Endothelial cell of umbilical vein (primary cell): ENCODE data around the gene GNAQ. TPM values are rescaled to one million over a fixed set of nuclear protein-coding genes. Genes with fewer than 3 reads are reported as not detected.

Experiments used
- BruUV-seq: library from RNA; stranded (reverse); fragments of 400-500 nt; replicated peaks from 2 replicates; lab custom pipeline; 2021; lab: Mats Ljungman, UMichigan
- CTCF ChIA-PET: fragments of 300-600, 350-600 bp; sonication (Branson Sonifier 250); formaldehyde crosslinking; loops from one replicate; lab custom pipeline; 2021; ENCODE audit warnings: antibody characterized with exemption, inconsistent platforms; lab: Charles Lee
- POLR2A ChIA-PET: fragments of 300-600, 350-600 bp; sonication (Branson Sonifier 250); formaldehyde crosslinking; loops from one replicate; lab custom pipeline; 2021; ENCODE audit warnings: antibody characterized with exemption, inconsistent platforms; lab: Charles Lee
- DNase-seq: peaks from one replicate; pipeline ENCODE4 v3.0.0-alpha.2; 2011; ENCODE audit warnings: low read depth, low spot score
- FAIRE-seq: peaks from 2 replicates; lab custom pipeline; 2011; peaks lifted over from hg19 to GRCh38; lab: Jason Lieb, UNC
- H2AFZ ChIP-seq: 2 replicates; pipeline ENCODE4 v1.6.0; 2012; ENCODE audit warnings: low read depth, low read length, control low read depth, inconsistent platforms
- H3K27ac ChIP-seq: 2 replicates; pipeline ENCODE4 v1.5.1; 2011; ENCODE audit warnings: low read depth, mild to moderate bottlenecking, control low read depth, low read length, moderate library complexity; ENCODE audit not compliant: insufficient read depth
- H3K27me3 ChIP-seq, 2 experiments: 2 replicates each; pipeline versions ENCODE4 v1.6.0 to v1.6.1; 2011; ENCODE audit warnings: low read length in 2 of 2, mixed read lengths in 1 of 2; ENCODE audit not compliant: control insufficient read depth in 2 of 2, insufficient read depth in 2 of 2
- H3K36me3 ChIP-seq, 2 experiments: 2 replicates in 1 of 2; 3 replicates in 1 of 2; pipeline ENCODE4 v1.5.1; 2011; ENCODE audit warnings: low read length in 2 of 2, mild to moderate bottlenecking in 1 of 2, moderate library complexity in 1 of 2; ENCODE audit not compliant: control insufficient read depth in 2 of 2, insufficient read depth in 2 of 2; ENCODE audit errors: extremely low read depth in 1 of 2
- H3K4me1 ChIP-seq: 3 replicates; pipeline ENCODE4 v1.5.1; 2011; ENCODE audit warnings: mild to moderate bottlenecking, low read length; ENCODE audit not compliant: control insufficient read depth, insufficient read depth; ENCODE audit errors: extremely low read depth
- H3K4me2 ChIP-seq: 2 replicates; pipeline ENCODE4 v1.6.1; 2011; ENCODE audit warnings: low read length, control low read depth, mixed read lengths; ENCODE audit not compliant: insufficient read depth
- H3K4me3 ChIP-seq, 3 experiments: fragments of 200-600 bp in 1 of 3; sonication (generic), shearing (Covaris generic) in 1 of 3; replicated peaks in 1 of 3; 2 replicates each; pipeline ENCODE4 v1.5.1; 2011 to 2016; ENCODE audit warnings: control low read depth in 3 of 3, low read length in 3 of 3, mild to moderate bottlenecking in 2 of 3, inconsistent platforms in 1 of 3, low read depth in 1 of 3, moderate library complexity in 1 of 3; ENCODE audit not compliant: insufficient read depth in 1 of 3
- H3K79me2 ChIP-seq: 2 replicates; pipeline ENCODE4 v1.6.0; 2012; ENCODE audit warnings: low read length, inconsistent platforms; ENCODE audit not compliant: control insufficient read depth, insufficient read depth
- H3K9ac ChIP-seq: replicated peaks from 2 replicates; pipeline ENCODE3; 2011; ENCODE audit warnings: low read length, control low read depth; ENCODE audit not compliant: insufficient read depth; ENCODE audit errors: extremely low read depth
- H3K9me1 ChIP-seq: replicated peaks from 3 replicates; pipeline ENCODE4 v1.6.0; 2011; ENCODE audit warnings: mild to moderate bottlenecking, low read length; ENCODE audit not compliant: control insufficient read depth, insufficient read depth; ENCODE audit errors: extremely low read depth
- H3K9me3 ChIP-seq: replicated peaks from 2 replicates; pipeline ENCODE4 v1.5.1; 2012; ENCODE audit warnings: low read length, inconsistent platforms; ENCODE audit not compliant: control insufficient read depth, insufficient read depth
- H4K20me1 ChIP-seq: replicated peaks from 2 replicates; pipeline ENCODE3; 2011; ENCODE audit warnings: mild to moderate bottlenecking, low read length; ENCODE audit not compliant: control insufficient read depth, insufficient read depth; ENCODE audit errors: extremely low read depth
- EZH2 ChIP-seq: IDR thresholded peaks from 2 replicates; pipeline ENCODE4 v1.6.1; 2012; ENCODE audit warnings: borderline replicate concordance, low read depth, mild to moderate bottlenecking, moderate library complexity, low read length, inconsistent platforms; ENCODE audit not compliant: severe bottlenecking
- FOS ChIP-seq: IDR thresholded peaks from 2 replicates; pipeline ENCODE4 v1.6.1; 2011; ENCODE audit warnings: mild to moderate bottlenecking, low read length, moderate library complexity, borderline replicate concordance; ENCODE audit not compliant: insufficient read depth
- GATA2 ChIP-seq: IDR thresholded peaks from 2 replicates; pipeline ENCODE4 v1.7.0; 2011; ENCODE audit warnings: low read depth, mild to moderate bottlenecking, moderate library complexity, mixed read lengths, low read length; ENCODE audit not compliant: insufficient read length, insufficient read depth
- JUN ChIP-seq: IDR thresholded peaks from 2 replicates; pipeline ENCODE4 v1.6.1; 2011; ENCODE audit warnings: borderline replicate concordance, low read depth; ENCODE audit not compliant: insufficient read length, insufficient read depth
- MAX ChIP-seq: IDR thresholded peaks from 2 replicates; pipeline ENCODE4 v1.6.1; 2011; ENCODE audit not compliant: insufficient read depth, insufficient read length
- MYC ChIP-seq: IDR thresholded peaks from one replicate; pipeline ENCODE4 v1.6.1; 2011; ENCODE audit warnings: mild to moderate bottlenecking, low read depth, low read length
- POLR2A ChIP-seq: IDR thresholded peaks from 2 replicates; pipeline ENCODE4 v1.6.1; 2012; ENCODE audit warnings: low read depth, mild to moderate bottlenecking, control low read depth, low read length
- POLR2AphosphoS5 ChIP-seq: IDR thresholded peaks from 2 replicates; pipeline ENCODE4 v1.6.1; 2012; ENCODE audit warnings: low read depth, mild to moderate bottlenecking, control low read depth, low read length, moderate library complexity; ENCODE audit not compliant: insufficient read depth
- dilution Hi-C: fragments of 300-500 bp; cut with MboI; formaldehyde crosslinking; loops from one replicate; pipeline ENCODE4 v1.15.0; 2019; ENCODE audit warnings: low sequenced_read_pairs; ENCODE audit not compliant: extremely low pct_ligation_motif_present
- intact Hi-C: fragments of 100-400 bp; cut with micrococcal nuclease; formaldehyde crosslinking; loops from one replicate; pipeline ENCODE4 v1.10.0; 2022
- polyA plus RNA-seq, 4 experiments: library from polyadenylated mRNA; depleted of rRNA in 3 of 4; stranded (reverse) in 3 of 4; unstranded in 1 of 4; fragments of >200 nt; gene quantifications; 2 replicates each; pipeline versions ENCODE4 v1.2.1 to v1.2.3, GENCODE V29; 2011 to 2012; ENCODE audit warnings: missing spikeins in 1 of 4
- total RNA-seq: library from RNA; stranded (reverse); gene quantifications from 2 replicates; pipeline ENCODE4 v1.2.3, GENCODE V29; 2021
- TF ChIP-seq, protein P1 (sequence below), 2 donors: IDR thresholded peaks; 1 replicate in 1 of 2; 2 replicates in 1 of 2; pipeline ENCODE4 v1.5.1; 2011; ENCODE audit warnings: low read length in 2 of 2, mild to moderate bottlenecking in 2 of 2, moderate library complexity in 2 of 2, control low read depth in 1 of 2, inconsistent platforms in 1 of 2, low read depth in 1 of 2; ENCODE audit not compliant: insufficient read depth in 1 of 2; ENCODE audit errors: extremely low read depth in 1 of 2

Gene GNAQ
- total and polyA plus RNA-seq, 2 donors (not counting 3 experiments of a cell fraction or from before 2014, with no cell fraction given): 26.1 to 67.3 TPM

DNA sequence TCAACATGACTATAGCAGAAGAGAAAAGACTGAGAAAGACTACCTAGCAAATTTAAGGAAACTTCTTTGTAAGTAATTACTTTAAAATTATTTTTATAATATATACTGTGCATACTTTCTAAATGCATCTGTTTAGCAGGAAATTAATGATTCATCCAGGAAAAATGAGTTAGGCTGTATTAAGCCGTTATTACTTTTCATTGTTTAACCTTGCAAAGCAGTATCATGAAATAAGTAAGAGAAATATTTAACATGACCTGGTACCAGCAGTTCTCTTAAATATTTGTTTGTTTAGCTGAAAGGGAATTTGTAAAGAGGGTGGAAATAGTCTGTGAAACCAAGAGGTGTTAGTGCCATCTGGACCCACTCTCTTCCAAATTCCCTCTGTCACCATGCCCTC is 175.0 kb downstream of the GNAQ start:
- Histone ChIP-seq H3K36me3 (no peaks in the 10 kb centered on the region), H3K79me2 (peaks cover 22% of the 10 kb centered on the region), H3K9me1 (no peaks in the 10 kb centered on the region), H3K4me3 (peak overlapping the region in 1 of 3 experiments; percentile 3), H3K4me2 (peak overlapping the region; percentile 49), H3K9ac (peak overlapping the region; percentile 14), H3K27ac (peak overlapping the region; percentile 49), H3K27me3 (no peaks in the 10 kb centered on the region), H2AFZ (no peak overlapping the region), H3K9me3 (no peaks in the 10 kb centered on the region), H3K4me1 (peaks cover 64% of the 10 kb centered on the region), H4K20me1 (no peaks in the 10 kb centered on the region)
- FAIRE-seq (peak; percentile 8), DNase-seq (peak; percentile 64)
- intact Hi-C loops (loop anchor here (1.0 kb wide), 1 partner anchor 9 kb away; no protein-coding TSS in a partner anchor), dilution Hi-C loops (no loop called here)
- TF ChIP-seq, protein P1, sequence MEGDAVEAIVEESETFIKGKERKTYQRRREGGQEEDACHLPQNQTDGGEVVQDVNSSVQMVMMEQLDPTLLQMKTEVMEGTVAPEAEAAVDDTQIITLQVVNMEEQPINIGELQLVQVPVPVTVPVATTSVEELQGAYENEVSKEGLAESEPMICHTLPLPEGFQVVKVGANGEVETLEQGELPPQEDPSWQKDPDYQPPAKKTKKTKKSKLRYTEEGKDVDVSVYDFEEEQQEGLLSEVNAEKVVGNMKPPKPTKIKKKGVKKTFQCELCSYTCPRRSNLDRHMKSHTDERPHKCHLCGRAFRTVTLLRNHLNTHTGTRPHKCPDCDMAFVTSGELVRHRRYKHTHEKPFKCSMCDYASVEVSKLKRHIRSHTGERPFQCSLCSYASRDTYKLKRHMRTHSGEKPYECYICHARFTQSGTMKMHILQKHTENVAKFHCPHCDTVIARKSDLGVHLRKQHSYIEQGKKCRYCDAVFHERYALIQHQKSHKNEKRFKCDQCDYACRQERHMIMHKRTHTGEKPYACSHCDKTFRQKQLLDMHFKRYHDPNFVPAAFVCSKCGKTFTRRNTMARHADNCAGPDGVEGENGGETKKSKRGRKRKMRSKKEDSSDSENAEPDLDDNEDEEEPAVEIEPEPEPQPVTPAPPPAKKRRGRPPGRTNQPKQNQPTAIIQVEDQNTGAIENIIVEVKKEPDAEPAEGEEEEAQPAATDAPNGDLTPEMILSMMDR (IDR thresholded peaks at IDR 0.05; ENCODE audit: extremely low read depth in 1 of 2, insufficient read depth in 1 of 2, low read depth in 1 of 2, low read length in 2 of 2): no peak
- TF ChIP-seq MYC: no peak
- no peak for TF ChIP-seq MAX
- TF ChIP-seq POLR2AphosphoS5: no peak
- TF ChIP-seq JUN: peak; percentile 64
- no peak for TF ChIP-seq POLR2A
- TF ChIP-seq FOS: peak; percentile 75
- TF ChIP-seq EZH2: no peak
- TF ChIP-seq GATA2: no peak
- CTCF ChIA-PET: interaction anchor here (1.0 to 1.9 kb wide), 6 partner anchors 10 to 179 kb away, joined by 4 to 6 read pairs (median 5); no protein-coding TSS in a partner anchor
- BruUV-seq: no TSS peak
- POLR2A ChIA-PET: no interaction called here
